Measurements from ENCODE around the gene POLR1E. TPM values are rescaled to one million over a fixed set of nuclear protein-coding genes. Genes with fewer than 3 reads are reported as not detected.

The POLR1E gene
- total and polyA plus RNA-seq, 10 of the 15 experiments (the other 5 are each of a cell fraction or from before 2014, with no cell fraction given) = 13.7 to 71.3 (median 50.4) TPM

- TF ChIP-seq, protein P1, sequence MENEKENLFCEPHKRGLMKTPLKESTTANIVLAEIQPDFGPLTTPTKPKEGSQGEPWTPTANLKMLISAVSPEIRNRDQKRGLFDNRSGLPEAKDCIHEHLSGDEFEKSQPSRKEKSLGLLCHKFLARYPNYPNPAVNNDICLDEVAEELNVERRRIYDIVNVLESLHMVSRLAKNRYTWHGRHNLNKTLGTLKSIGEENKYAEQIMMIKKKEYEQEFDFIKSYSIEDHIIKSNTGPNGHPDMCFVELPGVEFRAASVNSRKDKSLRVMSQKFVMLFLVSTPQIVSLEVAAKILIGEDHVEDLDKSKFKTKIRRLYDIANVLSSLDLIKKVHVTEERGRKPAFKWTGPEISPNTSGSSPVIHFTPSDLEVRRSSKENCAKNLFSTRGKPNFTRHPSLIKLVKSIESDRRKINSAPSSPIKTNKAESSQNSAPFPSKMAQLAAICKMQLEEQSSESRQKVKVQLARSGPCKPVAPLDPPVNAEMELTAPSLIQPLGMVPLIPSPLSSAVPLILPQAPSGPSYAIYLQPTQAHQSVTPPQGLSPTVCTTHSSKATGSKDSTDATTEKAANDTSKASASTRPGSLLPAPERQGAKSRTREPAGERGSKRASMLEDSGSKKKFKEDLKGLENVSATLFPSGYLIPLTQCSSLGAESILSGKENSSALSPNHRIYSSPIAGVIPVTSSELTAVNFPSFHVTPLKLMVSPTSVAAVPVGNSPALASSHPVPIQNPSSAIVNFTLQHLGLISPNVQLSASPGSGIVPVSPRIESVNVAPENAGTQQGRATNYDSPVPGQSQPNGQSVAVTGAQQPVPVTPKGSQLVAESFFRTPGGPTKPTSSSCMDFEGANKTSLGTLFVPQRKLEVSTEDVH (IDR thresholded peaks at IDR 0.05; ENCODE audit: low read depth, partially characterized antibody) = peak; percentile 56
- TF ChIP-seq FOXM1 (IDR thresholded peaks at IDR 0.05; ENCODE audit: low read depth, low read length) (peak; percentile 79), GABPA (IDR thresholded peaks at IDR 0.05; ENCODE audit: low read depth) (peak; percentile 85), IRF3 (IDR thresholded peaks at IDR 0.05) (peak; percentile 93), ELK1 (IDR thresholded peaks at IDR 0.05; ENCODE audit: low read depth, low read length) (peak; percentile 72), CEBPZ (IDR thresholded peaks at IDR 0.05; ENCODE audit: low read depth, low read length) (peak; percentile 89), YY1 (IDR thresholded peaks at IDR 0.05; ENCODE audit: low read depth, low read length) (no peak), NR2C2 (IDR thresholded peaks at IDR 0.05; ENCODE audit: borderline replicate concordance, control insufficient read depth, insufficient read length, low read depth) (no peak), IRF4 (IDR thresholded peaks at IDR 0.05; ENCODE audit: low read depth, low read length) (0 out of 2 replicates have a peak, but pooled peaks have one; percentile 10), TARDBP (IDR thresholded peaks at IDR 0.05; ENCODE audit: borderline replicate concordance) (no peak), TCF7 (IDR thresholded peaks at IDR 0.05; ENCODE audit: borderline replicate concordance) (no peak), ZBED1 (IDR thresholded peaks at IDR 0.05; ENCODE audit: borderline replicate concordance) (peak; percentile 74; the same call in 1 of the 2 replicates), KDM1A (IDR thresholded peaks at IDR 0.05; ENCODE audit: borderline replicate concordance) (no peak)
- TF ChIP-seq, protein P2, sequence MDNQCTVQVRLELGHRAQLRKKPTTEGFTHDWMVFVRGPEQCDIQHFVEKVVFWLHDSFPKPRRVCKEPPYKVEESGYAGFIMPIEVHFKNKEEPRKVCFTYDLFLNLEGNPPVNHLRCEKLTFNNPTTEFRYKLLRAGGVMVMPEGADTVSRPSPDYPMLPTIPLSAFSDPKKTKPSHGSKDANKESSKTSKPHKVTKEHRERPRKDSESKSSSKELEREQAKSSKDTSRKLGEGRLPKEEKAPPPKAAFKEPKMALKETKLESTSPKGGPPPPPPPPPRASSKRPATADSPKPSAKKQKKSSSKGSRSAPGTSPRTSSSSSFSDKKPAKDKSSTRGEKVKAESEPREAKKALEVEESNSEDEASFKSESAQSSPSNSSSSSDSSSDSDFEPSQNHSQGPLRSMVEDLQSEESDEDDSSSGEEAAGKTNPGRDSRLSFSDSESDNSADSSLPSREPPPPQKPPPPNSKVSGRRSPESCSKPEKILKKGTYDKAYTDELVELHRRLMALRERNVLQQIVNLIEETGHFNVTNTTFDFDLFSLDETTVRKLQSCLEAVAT (IDR thresholded peaks at IDR 0.05) = 0 out of 2 replicates have a peak, but pooled peaks have one; percentile 75
- TF ChIP-seq, protein P3, sequence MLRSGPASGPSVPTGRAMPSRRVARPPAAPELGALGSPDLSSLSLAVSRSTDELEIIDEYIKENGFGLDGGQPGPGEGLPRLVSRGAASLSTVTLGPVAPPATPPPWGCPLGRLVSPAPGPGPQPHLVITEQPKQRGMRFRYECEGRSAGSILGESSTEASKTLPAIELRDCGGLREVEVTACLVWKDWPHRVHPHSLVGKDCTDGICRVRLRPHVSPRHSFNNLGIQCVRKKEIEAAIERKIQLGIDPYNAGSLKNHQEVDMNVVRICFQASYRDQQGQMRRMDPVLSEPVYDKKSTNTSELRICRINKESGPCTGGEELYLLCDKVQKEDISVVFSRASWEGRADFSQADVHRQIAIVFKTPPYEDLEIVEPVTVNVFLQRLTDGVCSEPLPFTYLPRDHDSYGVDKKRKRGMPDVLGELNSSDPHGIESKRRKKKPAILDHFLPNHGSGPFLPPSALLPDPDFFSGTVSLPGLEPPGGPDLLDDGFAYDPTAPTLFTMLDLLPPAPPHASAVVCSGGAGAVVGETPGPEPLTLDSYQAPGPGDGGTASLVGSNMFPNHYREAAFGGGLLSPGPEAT (IDR thresholded peaks at IDR 0.05; ENCODE audit: low read depth) = peak; percentile 69; the same call in 1 of the 2 replicates
These were observed 20.3 kb upstream of the POLR1E start, which contains the start of gene ZBTB5 (continued) for GRCh38 chr9:37465249-37466036.

Measured in GM12878 (cell line).